ENCODE data around the gene DLGAP1. TPM values are rescaled to one million over a fixed set of nuclear protein-coding genes. Genes with fewer than 3 reads are reported as not detected.

Gene DLGAP1
- total RNA-seq, 4 donors from 2014 or later: 2.0 to 4.7 (median 2.1) TPM; not detected in 1

DNA sequence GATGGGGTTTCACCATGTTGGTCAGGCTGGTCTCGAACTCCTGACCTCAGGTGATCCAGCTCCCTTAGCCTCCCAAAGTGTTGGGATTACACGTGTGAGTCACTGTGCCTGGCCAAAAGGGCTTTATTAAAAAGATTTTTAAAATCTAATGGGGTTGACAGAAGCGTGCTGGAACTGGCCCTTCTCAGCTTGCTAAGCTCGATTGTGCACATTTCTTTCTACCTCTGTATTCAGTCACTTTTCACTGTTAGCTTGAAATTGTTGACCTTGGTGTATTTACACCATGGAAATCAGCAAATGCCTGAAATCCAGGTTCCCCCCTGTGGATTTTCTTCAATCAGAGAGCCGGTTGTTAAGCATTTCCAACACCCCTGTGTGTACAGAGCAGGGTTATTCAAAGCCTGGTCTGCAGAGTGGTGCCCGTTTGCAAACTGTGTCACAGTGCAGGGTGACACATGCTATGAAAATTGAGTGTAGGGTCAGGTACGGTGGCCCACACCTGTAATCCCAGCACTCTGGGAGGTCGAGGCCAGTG, 864.9 kb downstream of the DLGAP1 start:
- Histone ChIP-seq H3K36me3 (no peaks in the 10 kb centered on the region), H3K27ac (no peak overlapping the region), H3K4me3 (no peak overlapping the region), H3K9me3 (no peaks in the 10 kb centered on the region), H3K27me3 (no peaks in the 10 kb centered on the region), H3K4me1 (peaks cover 31% of the 10 kb centered on the region)
- TF ChIP-seq POLR2AphosphoS5 (IDR thresholded peaks at IDR 0.05): no peak
- TF ChIP-seq POLR2A (IDR thresholded peaks at IDR 0.05): no peak
- no peak for TF ChIP-seq CTCF (IDR thresholded peaks at IDR 0.05)
- no peak for TF ChIP-seq EP300 (IDR thresholded peaks at IDR 0.05)
- WGBS: 57% methylated on average over 8 of the region's 8 CpGs
- DNase-seq (ENCODE audit: low spot score in 2 of 2): peak in 1 of 2 donors; percentile 47

- Histone ChIP-seq H3K27me3 (no peaks in the 10 kb centered on the region), H3K9me3 (no peaks in the 10 kb centered on the region), H3K36me3 (no peaks in the 10 kb centered on the region), H3K4me3 (no peak overlapping the region), H3K4me1 (peaks cover 12% of the 10 kb centered on the region), H3K27ac (no peak overlapping the region)
- 49% methylated on average over 12 of the region's 12 CpGs for WGBS
- TF ChIP-seq POLR2AphosphoS5 (IDR thresholded peaks at IDR 0.05) (peak in 1 of 3 donors; percentile 28), CTCF (IDR thresholded peaks at IDR 0.05) (peak; percentile 59 to 72), EP300 (IDR thresholded peaks at IDR 0.05) (no peak)
- DNase-seq (ENCODE audit: low spot score in 2 of 2): peak; percentile 90 to 91
Measured at GRCh38 chr18:3585656-3586509, 869.2 kb downstream of the DLGAP1 start.

DNA sequence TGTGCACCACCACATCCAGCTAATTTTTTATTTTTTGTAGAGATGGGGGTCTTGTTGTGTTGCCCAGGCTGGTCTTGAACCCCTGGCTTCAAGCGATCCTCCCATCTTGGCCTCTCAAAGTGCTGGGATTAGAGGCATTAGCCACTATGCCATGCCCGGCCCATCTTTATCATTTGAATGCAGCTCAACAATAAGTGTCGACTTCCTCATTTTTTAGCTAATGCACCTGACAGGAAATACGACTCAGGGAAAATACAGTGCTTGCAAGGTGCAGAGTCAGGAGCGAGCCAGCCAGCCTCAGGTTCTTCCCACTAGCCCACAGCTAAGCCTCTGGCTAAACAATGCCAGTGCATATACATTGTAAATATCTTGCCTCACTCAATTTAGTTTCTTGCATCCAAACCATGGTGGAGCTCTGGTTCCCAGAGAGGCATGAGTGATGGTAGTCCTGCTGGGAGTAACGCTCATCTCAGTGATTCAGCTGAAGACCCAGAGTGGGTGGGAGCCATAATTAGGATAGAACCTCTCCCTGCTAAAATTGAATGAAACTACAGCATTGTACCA, 870.1 kb downstream of the DLGAP1 start:
- Histone ChIP-seq H3K9me3 (no peaks in the 10 kb centered on the region), H3K27ac (no peak overlapping the region), H3K4me1 (peaks cover 8% of the 10 kb centered on the region)

GRCh38 chr18:3584266-3584861, 870.7 kb downstream of the DLGAP1 start:
- no peak overlapping the region for H3K27ac ChIP-seq
- no peaks in the 10 kb centered on the region for H3K9me3 ChIP-seq

More for the DNA sequence above, 870.1 kb downstream of the DLGAP1 start:
- Histone ChIP-seq H3K4me3 (no peak overlapping the region), H3K27me3 (no peaks in the 10 kb centered on the region), H3K36me3 (no peaks in the 10 kb centered on the region)
- no peak for TF ChIP-seq EP300 (IDR thresholded peaks at IDR 0.05)
- no peak for TF ChIP-seq POLR2A (IDR thresholded peaks at IDR 0.05)
- no peak for TF ChIP-seq CTCF (IDR thresholded peaks at IDR 0.05)
- no peak for TF ChIP-seq POLR2AphosphoS5 (IDR thresholded peaks at IDR 0.05)
- 89% methylated on average over 6 of the region's 6 CpGs for WGBS
- no peak for DNase-seq (ENCODE audit: low spot score in 2 of 2)

More at GRCh38 chr18:3584266-3584861, 870.7 kb downstream of the DLGAP1 start:
- DNase-seq (ENCODE audit: low spot score in 2 of 2): no peak
- WGBS: 100% methylated on average over 2 of the region's 2 CpGs
- Histone ChIP-seq H3K36me3 (no peaks in the 10 kb centered on the region), H3K4me3 (no peak overlapping the region), H3K27me3 (no peaks in the 10 kb centered on the region), H3K4me1 (peaks cover 4% of the 10 kb centered on the region)
- no peak for TF ChIP-seq POLR2A (IDR thresholded peaks at IDR 0.05)
- TF ChIP-seq CTCF (IDR thresholded peaks at IDR 0.05): no peak
- no peak for TF ChIP-seq POLR2AphosphoS5 (IDR thresholded peaks at IDR 0.05)
- no peak for TF ChIP-seq EP300 (IDR thresholded peaks at IDR 0.05)
